HG03097 (cell line): Measurements from ENCODE around the gene INPPL1.

ENCODE experiments used
- ATAC-seq: cut with Tn5 transposase; IDR thresholded peaks from one replicate; pipeline ENCODE4 v1.9.1; 2021; ENCODE audit not compliant: unreplicated experiment, low FRiP score

The INPPL1 gene

DNA sequence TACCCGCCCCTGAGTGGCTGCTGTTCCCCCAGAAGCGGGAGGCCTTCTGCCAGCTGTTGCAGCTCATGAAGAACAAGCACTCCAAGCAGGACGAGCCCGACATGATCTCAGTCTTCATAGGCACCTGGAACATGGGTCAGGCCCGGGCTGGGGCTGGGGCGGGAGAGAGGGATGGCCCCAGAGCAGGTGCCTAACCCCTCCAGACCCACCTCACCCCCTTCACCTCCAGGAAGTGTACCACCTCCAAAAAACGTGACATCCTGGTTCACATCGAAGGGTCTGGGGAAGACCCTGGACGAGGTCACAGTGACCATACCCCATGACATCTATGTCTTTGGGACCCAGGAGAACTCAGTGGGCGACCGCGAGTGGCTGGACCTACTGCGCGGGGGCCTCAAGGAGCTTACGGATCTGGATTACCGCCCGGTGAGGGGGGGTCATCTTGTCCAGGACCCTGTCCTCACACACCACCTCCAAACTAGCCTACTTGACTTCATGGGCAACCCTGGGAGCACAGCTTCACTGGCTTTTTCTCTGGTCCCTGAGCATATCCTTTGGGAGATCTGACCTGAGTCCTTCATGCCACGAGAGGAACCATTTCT lies 6.3 kb downstream of the INPPL1 start:
- no peak for ATAC-seq

- ATAC-seq = no peak
Measured at GRCh38 chr11:72231396-72232259, 7.1 kb downstream of the INPPL1 start.

DNA sequence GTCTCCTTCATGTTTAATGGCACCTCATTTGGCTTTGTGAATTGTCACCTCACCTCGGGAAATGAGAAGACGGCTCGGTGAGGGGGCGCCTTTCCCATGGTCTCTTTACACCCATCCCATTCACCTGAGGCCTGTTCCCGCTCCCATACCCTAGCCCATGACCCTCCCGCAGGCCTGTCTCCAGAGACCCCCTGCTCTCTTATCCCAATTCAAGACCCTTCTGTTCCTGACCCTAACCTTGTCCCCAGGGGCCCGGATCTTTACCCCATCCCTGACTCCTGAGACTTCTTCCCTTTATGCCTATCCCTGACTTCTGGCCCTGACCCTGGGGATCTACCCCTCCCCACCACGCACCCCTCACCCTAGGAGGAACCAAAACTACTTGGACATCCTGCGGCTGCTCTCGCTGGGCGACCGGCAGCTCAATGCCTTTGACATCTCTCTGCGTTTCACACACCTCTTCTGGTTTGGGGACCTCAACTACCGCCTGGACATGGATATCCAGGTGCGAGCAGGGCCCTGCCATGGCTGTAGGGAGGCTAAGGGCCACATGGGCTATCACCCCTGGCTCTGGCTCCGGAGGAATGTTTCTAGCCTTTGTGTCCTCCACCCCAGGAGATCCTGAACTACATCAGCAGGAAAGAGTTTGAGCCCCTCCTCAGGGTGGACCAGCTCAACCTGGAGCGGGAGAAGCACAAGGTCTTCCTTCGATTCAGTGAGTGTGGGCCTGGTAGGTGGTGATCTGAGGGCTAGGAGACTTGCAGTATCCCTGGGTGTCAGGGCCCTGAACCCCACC lies 7.9 kb downstream of the INPPL1 start:
- ATAC-seq = no peak

GRCh38 chr11:72233056-72233772 lies 8.6 kb downstream of the INPPL1 start:
- ATAC-seq = no peak

DNA sequence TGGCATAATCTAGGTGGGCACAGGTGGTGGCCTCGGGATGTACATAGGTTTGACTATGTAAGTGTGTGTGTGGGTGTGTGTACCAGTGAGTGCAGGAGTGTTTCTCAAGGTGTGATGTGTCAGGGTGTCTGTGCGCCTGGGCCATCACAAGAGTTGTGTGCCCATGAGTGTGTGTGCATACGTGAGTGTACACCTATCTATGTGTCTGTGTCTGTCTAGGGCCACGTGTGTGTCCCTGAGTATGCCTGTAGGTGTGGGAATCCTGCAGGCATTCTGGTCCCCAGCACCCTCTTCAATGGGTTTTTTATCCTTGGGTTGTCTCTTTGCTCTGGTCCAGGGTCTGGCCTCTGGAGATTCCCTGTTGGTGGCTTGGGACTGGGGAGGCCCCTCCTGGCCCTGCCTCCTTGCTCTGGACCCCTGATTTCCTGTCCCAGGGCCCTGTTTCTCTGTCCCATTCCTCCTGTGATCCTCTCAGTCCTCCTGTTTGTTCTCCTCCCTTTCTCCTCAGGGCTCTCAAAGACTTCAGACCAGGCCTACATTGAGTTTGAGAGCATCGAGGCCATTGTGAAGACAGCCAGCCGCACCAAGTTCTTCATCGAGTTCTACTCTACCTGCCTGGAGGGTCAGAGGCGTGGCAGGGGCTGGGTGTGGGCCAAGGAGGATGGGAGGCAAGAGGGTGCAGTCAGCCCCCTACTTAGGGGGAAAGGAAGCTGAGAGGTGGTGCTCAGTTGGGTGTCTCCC lies 9.4 kb downstream of the INPPL1 start:
- ATAC-seq = no peak

DNA sequence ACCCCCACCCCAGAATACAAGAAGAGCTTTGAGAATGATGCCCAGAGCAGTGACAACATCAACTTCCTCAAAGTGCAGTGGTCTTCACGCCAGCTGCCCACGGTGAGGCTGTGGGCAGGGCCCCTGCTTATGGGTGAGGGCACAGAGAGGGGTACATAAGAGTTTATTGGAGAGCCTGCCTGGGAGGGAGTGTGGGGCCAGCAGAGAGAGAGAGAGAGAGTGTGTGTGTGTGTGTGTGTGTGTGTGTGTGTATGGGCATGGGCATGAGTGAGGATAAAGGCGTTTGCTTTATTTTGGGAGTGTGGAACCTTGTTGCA lies 9.9 kb downstream of the INPPL1 start:
- no peak for ATAC-seq

DNA sequence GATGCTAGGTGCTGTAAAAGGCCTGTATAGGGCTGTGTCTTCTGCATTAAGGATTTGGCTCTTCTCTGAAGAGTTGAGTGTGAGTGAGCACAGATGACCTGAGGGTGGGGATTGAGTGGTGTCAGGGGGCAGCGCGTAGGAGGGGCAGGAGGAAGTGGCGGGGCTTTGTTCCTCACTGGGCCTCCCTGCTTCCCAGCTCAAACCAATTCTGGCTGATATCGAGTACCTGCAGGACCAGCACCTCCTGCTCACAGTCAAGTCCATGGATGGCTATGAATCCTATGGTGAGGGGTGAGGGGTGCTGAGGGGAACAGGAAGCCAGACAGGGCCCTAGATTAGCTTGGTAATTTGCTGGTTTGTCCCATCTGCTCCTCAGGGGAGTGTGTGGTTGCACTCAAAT lies 10.4 kb downstream of the INPPL1 start:
- no peak for ATAC-seq

DNA sequence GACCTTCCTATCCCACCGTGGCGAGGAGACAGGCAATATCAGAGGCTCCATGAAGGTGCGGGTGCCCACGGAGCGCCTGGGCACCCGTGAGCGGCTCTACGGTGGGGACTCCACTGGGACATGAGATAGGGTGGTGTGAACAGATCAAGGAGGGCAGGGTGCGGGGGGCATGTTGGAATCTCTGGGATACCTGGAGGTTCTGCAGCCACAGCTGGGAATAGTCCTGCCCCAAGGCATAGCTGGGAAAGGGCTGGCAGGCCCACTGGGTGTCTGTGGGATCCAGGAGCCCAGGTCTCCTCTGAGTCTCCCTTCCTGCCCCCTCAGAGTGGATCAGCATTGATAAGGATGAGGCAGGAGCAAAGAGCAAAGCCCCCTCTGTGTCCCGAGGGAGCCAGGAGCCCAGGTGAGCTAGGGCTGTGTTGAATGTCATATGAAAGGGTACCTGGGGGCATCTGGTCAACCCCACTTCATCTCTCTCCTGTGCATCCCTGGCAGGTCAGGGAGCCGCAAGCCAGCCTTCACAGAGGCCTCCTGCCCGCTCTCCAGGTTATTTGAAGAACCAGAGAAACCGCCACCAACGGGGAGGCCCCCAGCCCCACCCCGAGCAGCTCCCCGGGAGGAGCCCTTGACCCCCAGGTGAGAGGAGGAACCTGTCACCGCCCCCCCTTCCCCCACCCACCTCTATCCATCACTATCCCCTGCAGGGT lies 10.9 kb downstream of the INPPL1 start:
- ATAC-seq = no peak

DNA sequence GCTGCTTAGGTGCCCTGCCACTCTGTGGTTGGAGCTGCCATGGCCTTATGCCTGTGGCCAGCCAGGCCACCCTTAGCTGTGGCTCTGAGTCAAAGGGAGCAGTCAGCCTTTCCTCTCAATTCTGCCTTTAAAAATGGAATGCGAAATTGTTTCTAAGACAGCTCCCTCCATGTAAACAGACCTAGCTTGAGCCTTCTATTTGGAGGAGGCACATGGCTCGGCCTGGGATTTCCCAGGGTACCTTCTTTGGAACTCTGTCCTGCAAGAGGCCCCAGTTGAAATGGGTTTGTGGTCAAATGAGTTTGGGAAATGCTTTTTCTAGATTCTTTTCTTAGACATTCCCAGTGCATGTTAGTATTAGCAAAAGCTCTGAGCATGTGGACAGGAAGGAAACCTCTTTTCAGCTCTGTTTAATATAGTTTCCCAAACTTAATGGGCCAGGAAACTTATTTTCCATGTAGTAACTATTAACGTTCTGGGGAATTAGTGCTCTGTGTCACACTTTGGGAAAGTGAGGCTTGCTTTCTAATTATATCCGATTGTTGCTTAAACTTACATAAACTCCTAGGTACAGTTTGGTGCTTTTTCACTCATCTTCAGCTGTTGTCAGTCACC lies 11.6 kb downstream of the INPPL1 start:
- no peak for ATAC-seq

- no peak for ATAC-seq
Measured at GRCh38 chr11:72236774-72237111, 12.2 kb downstream of the INPPL1 start.

GRCh38 chr11:72237112-72237931 lies 12.8 kb downstream of the INPPL1 start:
- ATAC-seq = no peak

DNA sequence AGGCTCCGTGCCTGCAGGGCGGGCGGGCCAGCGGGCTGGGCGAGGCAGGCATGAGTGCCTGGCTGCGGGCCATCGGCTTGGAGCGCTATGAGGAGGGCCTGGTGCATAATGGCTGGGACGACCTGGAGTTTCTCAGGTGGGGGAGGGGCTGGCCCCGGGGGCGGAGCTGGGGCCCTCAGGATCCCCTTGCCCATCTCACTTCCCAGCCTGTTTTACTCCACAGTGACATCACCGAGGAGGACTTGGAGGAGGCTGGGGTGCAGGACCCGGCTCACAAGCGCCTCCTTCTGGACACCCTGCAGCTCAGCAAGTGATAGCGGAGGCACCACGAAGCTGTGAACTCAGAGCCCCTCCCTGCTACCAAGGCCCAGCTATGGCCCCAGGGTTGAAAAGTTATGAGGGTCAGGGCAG lies 13.5 kb downstream of the INPPL1 start:
- ATAC-seq = no peak

DNA sequence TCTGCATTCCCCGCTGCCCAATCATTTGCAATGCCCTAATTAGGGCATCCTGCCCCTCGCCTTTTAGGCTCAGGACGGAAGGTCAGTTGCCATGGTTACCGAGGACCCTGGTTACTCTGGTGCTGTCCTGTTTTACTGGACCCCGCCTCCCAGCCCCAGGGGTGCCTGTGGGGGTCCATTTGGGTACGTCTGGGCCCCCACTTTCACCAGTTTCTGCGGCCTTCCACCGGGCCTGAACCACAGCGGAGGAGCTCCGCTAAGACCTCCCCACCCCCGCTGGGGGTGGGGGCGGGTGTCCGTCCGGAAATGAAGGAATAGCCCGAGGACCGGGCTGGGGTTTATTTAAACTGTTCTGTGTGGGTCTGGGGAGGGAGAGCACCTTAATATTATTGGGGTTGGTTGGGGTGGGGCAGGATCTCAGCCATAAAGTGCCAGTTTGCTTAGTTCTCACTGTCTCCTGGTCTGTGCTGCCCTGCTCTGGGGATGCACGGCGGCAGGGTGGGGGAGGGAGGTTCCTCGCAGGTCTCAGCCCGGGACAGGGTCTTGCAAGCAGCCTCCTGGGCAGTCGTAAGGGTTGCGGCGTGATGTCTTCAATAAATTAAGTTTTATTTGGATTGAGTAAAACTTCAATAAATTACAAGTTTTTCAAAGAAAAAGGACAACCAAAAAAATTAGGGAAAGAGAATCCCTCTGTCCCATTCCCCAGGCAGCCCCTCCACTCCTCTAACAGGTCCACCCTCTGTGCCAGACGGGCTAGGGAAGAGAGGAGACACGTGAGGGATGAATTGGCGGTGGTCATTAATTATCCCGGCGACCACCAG lies 14.1 kb downstream of the INPPL1 start:
- no peak for ATAC-seq

- no peak for ATAC-seq
Measured at GRCh38 chr11:72239313-72239848, 14.8 kb downstream of the INPPL1 start.

DNA sequence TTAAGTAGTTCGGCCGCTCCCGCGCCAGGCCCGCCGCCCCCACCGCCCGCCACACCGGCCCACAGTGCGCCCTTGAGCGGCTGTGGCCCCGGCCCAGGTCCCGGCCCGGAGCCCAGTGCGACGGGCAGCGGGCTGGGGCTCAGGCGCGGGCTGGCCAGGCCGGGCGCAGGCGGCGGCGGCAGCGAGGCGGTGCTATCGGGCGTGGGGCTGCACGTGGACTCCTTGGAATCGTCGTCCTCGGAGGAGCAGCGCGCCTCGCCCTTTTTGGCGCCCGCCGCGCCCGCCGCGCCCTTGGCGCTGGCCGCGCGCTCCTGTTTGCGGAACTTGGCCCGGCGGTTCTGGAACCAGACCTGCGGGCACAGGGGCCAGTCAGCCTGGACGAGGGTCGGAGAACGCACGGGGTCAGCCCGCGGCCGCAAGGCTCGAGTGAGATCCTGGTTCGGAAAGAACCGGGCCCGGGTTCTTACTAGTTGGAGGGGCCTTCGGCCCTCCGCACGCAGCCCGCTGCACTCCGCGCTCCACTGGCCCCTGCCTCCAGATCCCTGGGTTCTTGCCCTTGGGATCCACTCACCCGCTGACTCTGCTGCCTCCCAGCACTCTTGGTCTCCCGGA lies 15.4 kb downstream of the INPPL1 start:
- no peak for ATAC-seq

DNA sequence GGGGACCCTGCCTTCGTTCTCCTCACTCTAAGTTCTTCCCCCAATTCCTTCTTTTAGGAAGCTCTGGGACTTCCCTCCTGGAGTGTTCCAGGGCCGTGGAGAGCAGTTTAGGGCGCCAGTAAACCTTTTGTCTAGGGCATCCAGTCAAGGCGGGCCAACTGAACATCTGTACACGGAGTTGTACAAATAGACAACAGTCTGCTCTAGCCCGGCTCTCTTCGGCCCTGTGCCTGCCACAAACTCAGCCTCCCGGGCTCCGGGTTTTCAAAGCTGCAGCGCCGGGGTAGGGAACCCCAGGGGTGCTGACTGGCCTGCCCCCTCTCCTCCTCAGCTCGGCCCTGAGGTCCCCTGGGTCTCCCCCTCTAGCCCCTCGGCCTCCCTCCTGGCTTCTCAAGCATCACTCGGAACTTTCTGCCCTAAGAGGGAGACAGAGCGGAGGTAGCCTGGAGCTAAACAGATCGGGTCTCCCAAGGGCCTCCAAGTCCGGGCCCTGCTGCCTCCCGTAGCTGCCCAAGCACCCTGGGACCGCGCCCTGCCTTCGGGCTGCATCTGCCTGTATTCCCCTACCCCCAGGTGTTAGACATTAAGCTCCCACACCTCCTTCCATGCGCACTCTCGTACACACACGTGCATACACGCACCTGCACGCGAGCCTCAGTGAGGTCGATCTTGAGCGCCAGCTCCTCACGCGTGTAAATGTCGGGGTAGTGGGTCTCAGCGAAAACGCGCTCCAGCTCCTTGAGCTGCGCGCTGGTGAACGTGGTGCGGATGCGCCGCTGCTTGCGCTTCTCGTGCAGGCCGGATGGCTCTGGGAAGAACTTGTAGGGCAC lies 16.1 kb downstream of the INPPL1 start:
- no peak for ATAC-seq
